GM06990 (cell line): ENCODE data around the gene CNOT11.

Source experiments
- DNase-seq: peaks from one replicate; pipeline ENCODE4 v3.0.0-alpha.2; 2011; ENCODE audit not compliant: insufficient read length; ENCODE audit errors: extremely low read depth
- H3K27me3 ChIP-seq: replicated peaks from 2 replicates; pipeline ENCODE4 v1.6.0; 2011; ENCODE audit warnings: low read length; ENCODE audit not compliant: control insufficient read depth, insufficient read depth
- H3K36me3 ChIP-seq: 2 replicates; pipeline ENCODE4 v1.5.1; 2011; ENCODE audit warnings: low read length; ENCODE audit not compliant: control insufficient read depth, insufficient read depth
- H3K4me3 ChIP-seq: replicated peaks from 2 replicates; pipeline ENCODE4 v1.5.1; 2011; ENCODE audit warnings: low read depth, mild to moderate bottlenecking, control low read depth, low read length
- CTCF ChIP-seq: IDR thresholded peaks from 2 replicates; pipeline ENCODE4 v1.5.1; 2011; ENCODE audit warnings: low read length, control low read depth, mild to moderate bottlenecking, inconsistent platforms; ENCODE audit not compliant: insufficient read depth, poor library complexity, severe bottlenecking

Gene CNOT11

GRCh38 chr2:101255501-101255900 is 2.8 kb downstream of the CNOT11 start:
- Histone ChIP-seq H3K36me3 (no peaks in the 10 kb centered on the region), H3K4me3 (no peak overlapping the region), H3K27me3 (no peaks in the 10 kb centered on the region)
- DNase-seq: no peak
- TF ChIP-seq CTCF: no peak

GRCh38 chr2:101256316-101256715 is 3.6 kb downstream of the CNOT11 start:
- Histone ChIP-seq H3K36me3 (no peaks in the 10 kb centered on the region), H3K27me3 (no peaks in the 10 kb centered on the region), H3K4me3 (no peak overlapping the region)
- no peak for TF ChIP-seq CTCF
- DNase-seq: no peak

- H3K27me3 ChIP-seq: no peaks in the 10 kb centered on the region
- no peak for DNase-seq
- H3K36me3 ChIP-seq: peaks cover 1% of the 10 kb centered on the region
- H3K4me3 ChIP-seq: no peak overlapping the region
- TF ChIP-seq CTCF: no peak
Measured at GRCh38 chr2:101258804-101259203, 6.1 kb downstream of the CNOT11 start.

GRCh38 chr2:101262142-101262541 is 9.5 kb downstream of the CNOT11 start:
- no peak overlapping the region for H3K4me3 ChIP-seq
- TF ChIP-seq CTCF: no peak
- peaks cover 11% of the 10 kb centered on the region for H3K36me3 ChIP-seq
- no peak for DNase-seq
- H3K27me3 ChIP-seq: no peaks in the 10 kb centered on the region

- no peak overlapping the region for H3K4me3 ChIP-seq
- TF ChIP-seq CTCF: no peak
- peaks cover 11% of the 10 kb centered on the region for H3K36me3 ChIP-seq
- DNase-seq: no peak
- H3K27me3 ChIP-seq: no peaks in the 10 kb centered on the region
Measured at GRCh38 chr2:101263377-101263800, 10.7 kb downstream of the CNOT11 start.

GRCh38 chr2:101264360-101264939 is 11.8 kb downstream of the CNOT11 start:
- TF ChIP-seq CTCF: no peak
- peaks cover 11% of the 10 kb centered on the region for H3K36me3 ChIP-seq
- no peak for DNase-seq

More at GRCh38 chr2:101264360-101264939, 11.8 kb downstream of the CNOT11 start:
- H3K4me3 ChIP-seq: no peak overlapping the region
- H3K27me3 ChIP-seq: no peaks in the 10 kb centered on the region
